GM19238 (cell line): ENCODE results near the gene PARD6A.

Experiments used
- DNase-seq: peaks from one replicate; pipeline ENCODE4 v3.0.0; 2011; ENCODE audit warnings: low spot score; ENCODE audit not compliant: insufficient read length

The PARD6A gene

GRCh38 chr16:67666559-67667452 is 6.0 kb downstream of the PARD6A start, which contains the start of the genes C16orf86 and ENKD1:
C16orf86 (plus strand) TSS chr16:67666814; CDS start chr16:67666971, 157 bp downstream.
ENKD1 (minus strand) TSS chr16:67666750; CDS start chr16:67666442, 308 bp downstream.
- peak; percentile 94 for DNase-seq

DNA sequence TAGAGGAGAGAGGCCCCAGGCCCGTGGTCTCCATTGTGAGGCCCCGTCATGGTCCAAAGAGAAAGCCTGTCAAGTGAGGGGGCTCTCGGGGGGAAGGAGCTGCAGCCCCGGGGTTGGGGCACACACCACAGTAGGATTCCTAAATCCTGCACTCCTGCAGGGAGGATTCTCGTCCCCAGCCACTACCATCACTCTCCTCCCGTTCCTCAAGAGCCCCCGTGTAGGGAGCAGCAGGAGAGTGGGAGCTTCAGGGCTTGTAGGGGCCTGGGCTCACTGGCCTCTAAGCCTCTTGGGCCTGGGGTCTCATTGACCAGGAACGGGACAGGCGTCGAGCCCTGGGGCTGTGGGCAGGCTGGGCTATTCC is 6.7 kb downstream of the PARD6A start:
- DNase-seq = no peak

GRCh38 chr16:67667817-67668494 is 7.2 kb downstream of the PARD6A start:
- peak; percentile 97 for DNase-seq

- DNase-seq = no peak
Measured at GRCh38 chr16:67668495-67669157, 7.9 kb downstream of the PARD6A start.

DNA sequence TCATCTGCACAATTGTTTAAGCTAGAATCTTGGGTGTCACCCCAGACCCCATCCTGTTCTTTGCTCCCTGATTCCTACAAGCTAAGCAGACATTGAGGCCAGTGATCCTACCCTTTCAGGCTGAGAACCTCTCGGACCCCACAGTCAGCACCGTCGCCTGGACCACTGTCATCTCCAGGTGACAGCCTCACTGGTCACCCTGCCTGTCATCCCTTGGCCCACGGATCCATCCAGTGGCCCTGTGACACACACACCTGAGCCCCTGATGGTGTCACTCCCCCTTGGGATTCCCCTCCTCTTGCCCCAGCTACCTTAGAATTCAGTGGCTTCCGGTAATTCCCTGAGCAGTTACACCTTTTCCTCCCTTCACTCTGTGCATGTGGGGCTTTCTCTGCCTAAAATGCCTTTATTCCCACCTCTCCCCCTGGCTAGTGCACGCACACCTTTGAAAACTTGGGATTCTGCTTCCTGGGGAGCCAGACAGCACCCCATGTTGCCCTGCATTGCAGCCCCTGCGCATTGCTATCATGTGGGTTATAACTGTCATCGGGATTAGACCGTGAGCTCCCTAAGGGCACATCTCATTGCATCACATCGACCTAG is 8.8 kb downstream of the PARD6A start:
- no peak for DNase-seq

GRCh38 chr16:67672306-67672705 is 11.5 kb downstream of the PARD6A start:
- DNase-seq = no peak

DNA sequence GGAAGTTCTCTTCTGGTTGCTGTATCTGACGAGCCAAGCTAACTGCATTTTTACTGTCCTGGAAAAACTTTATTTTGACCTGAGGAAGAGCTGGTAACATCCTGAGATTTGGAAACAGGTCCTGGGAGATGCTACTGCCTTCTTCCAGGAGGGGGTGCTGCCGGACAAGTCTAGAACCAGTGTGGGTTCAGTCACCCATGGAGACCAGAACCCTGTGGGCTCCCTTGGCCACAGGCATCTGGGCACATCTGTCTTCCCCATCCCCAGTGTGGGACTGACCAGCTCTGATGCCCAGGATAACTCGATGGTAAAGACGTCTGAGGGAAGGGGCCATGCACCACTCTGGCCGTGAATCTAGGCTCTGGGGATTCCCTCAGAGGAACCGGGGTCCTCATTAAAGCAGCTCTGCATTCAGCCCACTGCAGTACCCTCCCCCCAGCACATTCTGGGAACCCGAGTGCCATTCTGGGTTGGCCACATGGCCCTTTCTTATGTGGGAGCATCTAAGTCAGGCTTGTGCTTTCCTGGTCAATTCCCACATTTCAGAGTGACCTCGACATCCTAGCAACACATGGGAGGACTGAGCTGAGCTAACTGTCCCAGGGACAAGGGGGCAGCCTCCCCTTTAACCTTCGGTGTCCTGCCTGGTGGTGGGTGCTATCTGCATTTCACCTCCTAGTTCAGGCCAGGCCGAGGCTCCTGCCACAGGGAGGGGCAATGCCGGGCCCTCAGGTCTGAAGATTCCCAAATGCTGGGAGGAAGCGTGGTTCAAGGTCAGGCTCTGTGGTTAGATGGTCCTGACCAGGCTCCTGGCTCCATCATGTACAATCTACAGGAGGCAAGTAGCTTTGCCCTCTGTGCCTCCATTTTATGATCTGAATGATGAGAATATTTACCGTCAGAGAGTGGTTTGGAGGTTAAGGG is 12.2 kb downstream of the PARD6A start:
- DNase-seq = peak; percentile 71

- DNase-seq = no peak
Measured at GRCh38 chr16:67673712-67674580, 13.2 kb downstream of the PARD6A start.

DNA sequence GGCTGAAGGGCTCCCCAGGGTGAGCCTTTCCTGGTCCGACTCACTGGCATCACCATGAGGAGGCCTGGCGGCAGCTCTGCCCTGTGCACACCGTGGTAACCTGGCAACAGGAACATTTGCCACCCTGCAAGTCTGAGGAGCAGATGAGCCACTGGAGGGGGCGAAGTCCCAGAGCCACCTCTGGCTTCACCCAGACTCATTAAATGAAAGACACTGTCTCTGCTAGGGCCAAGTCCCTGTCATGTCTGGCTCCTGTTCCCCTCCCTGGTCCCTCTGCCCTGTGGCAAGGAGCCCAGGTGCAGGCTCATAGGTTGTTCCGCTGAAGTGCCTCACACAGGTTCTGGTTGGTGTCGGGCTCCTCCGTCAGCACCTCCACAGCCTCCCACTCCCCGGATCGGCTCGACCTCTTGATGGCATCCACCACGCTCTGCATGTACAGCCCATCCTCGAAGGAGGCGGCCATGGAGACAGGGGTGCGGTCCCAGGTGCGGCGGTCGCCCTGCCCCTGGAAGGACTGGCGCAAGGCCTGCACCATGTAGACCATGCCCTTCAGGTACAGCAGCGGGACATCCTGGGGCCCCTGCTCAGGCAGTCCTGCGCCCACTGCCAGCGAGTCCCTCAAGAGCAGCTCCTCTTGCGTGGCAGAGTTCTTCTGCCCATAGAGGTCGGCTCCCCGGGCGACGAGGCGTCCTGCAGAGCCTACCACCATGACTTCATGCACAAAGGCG is 14.3 kb downstream of the PARD6A start:
- no peak for DNase-seq

- DNase-seq = no peak
Measured at GRCh38 chr16:67675579-67675935, 14.8 kb downstream of the PARD6A start.

DNA sequence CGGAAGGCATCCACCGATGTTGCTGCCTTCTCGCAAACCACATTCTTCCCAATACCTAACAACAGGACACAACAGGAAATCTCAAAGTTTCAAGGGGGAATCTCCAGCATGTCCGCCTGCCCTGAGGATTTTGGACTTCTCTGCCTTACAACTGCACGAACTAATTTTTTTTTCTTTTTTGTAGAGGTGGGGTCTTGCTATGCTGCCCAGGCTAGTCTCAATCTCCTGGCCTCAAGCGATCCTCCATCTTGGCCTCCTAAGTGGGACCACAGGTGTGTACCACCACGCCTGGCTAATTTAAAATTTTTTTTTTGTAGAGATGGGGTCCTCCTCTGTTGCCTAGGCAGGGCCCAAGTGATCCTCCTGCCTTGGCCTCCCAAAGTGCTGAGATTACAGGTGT is 15.2 kb downstream of the PARD6A start:
- no peak for DNase-seq

GRCh38 chr16:67676516-67676915 is 15.8 kb downstream of the PARD6A start:
- DNase-seq = no peak

DNA sequence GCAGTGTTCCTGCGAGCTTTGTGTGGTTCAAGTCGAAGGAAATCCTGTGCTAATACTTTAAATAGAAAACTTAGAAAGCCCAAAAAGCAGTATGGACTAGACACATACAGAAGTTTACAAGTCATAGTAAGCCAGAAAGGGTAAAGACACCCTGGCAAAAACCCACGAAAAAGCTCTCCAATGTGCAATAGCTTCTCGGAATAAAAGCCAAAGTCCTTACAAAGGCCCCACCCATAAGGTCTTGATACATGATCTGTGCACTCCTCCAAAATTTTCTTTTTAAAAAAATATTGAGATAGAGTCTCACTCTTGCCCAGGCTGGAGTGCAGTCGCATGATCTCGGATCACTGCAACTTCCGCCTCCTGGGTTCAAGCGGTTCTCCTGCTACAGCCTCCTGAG is 16.2 kb downstream of the PARD6A start:
- no peak for DNase-seq

DNA sequence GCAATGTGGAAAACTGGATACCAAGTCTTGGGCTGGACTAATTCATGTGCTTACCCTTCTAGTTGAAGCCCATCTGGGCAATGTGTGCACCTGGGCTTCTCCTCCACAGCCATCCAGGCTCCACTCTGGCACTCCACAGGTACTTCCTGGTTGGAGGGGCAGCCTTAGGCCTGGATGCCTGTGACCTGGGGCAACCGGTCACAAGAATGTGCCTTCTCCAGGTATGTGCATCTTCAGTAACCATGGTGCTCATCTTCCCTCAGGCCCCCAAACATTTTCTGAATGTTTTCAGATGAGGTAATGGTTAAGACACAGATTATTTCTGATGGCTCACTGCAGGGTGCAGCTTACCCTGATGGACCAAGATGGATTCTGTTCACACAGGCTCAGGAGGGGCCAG is 17.0 kb downstream of the PARD6A start:
- no peak for DNase-seq

GRCh38 chr16:67678354-67679023 is 17.7 kb downstream of the PARD6A start:
- DNase-seq = no peak

DNA sequence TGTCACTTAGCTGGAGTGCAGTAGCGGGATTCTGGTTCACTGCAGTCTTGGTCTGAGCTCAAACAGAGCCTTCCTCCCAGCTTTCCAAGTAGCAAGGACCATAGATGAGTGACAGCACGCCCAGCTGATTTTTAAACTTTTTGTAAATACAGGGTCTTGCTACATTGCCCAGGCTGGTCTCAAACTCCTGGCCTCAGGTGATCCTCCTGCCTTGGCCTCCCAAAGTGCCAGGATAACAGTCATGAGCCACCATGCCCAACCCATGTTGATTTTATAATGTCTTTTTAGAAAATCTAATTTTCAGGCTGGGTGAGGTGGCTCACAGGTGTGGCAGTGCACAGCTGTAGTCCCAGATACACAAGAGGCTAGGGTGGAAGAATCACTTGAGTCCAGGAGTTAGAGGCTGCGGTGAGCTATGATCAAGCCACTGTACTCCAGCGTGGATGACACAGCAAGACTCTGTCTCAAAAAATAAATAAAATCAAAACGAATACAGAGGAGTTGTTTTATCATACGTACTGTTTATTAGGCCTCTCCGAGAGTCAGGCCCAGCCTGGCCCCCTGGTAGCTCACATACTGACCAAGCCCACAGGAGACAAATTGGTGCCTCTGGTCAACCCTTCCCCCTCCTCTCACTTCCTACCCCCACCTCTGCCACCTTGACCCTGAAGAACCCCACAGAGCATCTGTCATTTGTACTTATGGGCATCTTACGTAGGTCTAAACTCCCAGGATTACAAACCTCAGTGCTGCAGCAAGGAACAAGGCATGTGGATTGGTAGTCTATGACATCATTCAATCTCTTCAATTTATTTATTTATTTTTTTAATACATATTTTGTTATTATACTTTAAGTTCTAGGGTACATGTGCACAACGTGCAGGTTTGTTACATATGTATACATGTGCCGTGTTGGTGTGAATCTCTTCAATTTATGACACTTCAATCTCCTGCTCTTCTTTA is 19.5 kb downstream of the PARD6A start:
- no peak for DNase-seq

DNA sequence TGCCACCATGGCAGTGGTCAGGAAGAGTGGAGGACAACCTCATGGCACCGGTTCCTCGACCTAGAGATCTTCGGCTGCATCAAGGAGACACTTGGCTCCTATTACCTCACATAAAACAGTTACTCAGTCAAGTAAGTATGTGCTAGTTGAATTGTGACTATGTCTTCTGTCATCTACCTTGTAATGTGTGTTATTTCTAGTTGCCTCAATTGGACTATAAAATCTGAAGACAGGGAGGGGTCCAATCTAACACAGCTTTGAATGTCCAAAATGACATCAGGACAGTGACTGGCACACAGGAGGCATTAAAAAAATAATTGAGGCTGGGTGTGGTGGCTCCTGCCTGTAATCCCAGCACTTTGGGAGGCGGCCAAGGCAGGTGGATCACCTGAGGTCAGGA is 23.0 kb downstream of the PARD6A start:
- DNase-seq = no peak
